ENCODE measurements around the gene ELMO3.

Gene ELMO3

GRCh38 chr16:67211674-67212073 is 12.7 kb downstream of the ELMO3 start:
- FAIRE-seq = no peak
- TF ChIP-seq, protein P1, sequence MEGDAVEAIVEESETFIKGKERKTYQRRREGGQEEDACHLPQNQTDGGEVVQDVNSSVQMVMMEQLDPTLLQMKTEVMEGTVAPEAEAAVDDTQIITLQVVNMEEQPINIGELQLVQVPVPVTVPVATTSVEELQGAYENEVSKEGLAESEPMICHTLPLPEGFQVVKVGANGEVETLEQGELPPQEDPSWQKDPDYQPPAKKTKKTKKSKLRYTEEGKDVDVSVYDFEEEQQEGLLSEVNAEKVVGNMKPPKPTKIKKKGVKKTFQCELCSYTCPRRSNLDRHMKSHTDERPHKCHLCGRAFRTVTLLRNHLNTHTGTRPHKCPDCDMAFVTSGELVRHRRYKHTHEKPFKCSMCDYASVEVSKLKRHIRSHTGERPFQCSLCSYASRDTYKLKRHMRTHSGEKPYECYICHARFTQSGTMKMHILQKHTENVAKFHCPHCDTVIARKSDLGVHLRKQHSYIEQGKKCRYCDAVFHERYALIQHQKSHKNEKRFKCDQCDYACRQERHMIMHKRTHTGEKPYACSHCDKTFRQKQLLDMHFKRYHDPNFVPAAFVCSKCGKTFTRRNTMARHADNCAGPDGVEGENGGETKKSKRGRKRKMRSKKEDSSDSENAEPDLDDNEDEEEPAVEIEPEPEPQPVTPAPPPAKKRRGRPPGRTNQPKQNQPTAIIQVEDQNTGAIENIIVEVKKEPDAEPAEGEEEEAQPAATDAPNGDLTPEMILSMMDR (IDR thresholded peaks at IDR 0.05; ENCODE audit: insufficient read depth, missing control alignments) = no peak
- DNase-seq (ENCODE audit: insufficient read length, low spot score) = no peak

- no peak for FAIRE-seq
- DNase-seq (ENCODE audit: insufficient read length, low spot score) = no peak
- TF ChIP-seq, protein P1 (IDR thresholded peaks at IDR 0.05; ENCODE audit: insufficient read depth, missing control alignments) = no peak
These were observed 13.8 kb downstream of the ELMO3 start for GRCh38 chr16:67212766-67213165.

DNA sequence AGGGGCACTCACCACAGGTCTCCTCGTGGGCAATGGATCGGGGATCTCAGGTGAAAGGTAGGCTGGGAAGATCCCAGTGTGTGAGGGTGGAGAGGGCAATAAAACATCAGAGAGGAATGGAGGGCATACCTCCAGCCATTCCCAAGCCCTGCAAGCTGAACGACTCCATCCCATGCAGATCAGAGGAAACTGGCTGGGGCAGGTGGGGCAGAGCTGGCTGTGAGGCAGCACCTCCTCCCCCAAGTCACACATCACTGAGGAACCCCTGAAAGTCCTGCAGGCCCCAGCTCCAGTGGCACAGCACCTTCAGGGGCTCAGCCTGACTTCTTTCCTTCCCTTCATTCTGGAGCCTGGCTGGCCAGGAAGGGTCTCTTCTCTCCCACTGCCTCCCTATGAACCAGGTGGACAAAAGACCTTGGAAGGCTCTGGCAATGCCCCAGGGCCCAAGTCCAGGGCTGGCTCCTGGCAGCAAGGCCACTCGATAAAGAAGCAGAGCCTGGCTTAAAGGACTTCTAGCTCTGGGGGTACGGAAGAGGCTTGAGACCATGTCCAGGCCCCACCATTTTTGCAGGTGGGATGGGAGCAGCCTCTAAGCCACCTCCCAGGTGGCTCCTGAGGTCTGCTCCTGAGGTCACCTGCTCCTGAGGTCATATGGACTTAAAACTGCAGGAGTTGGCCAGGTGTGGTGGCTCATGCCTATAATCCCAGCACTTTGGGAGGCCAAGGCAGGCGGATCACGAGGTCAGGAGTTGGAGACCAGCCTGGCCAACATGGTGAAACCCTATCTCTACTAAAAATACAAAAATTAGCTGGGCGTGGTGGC is 14.5 kb downstream of the ELMO3 start:
- FAIRE-seq = no peak
- TF ChIP-seq, protein P1 (IDR thresholded peaks at IDR 0.05; ENCODE audit: insufficient read depth, missing control alignments) = no peak
- no peak for DNase-seq (ENCODE audit: insufficient read length, low spot score)

DNA sequence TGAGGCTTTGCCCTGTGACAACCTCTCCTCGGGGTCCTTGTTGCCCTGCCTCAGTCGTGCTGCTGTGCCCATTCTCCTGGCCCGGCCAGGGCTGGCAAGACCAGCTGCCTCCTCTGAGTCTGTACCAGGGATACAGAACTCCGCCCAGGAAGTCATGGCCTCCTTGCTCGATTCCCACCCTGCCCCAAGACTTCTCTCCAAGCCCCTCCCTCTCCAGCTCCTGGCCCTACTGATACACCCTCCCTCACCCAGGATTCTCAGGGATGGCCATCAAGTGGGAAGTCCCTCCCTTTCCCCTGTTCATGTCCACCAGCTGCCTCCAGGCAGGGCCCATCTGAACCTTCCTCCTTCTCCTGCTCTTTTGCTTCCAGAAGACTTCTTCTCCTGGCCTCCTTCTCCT is 16.8 kb downstream of the ELMO3 start:
- TF ChIP-seq, protein P1 (IDR thresholded peaks at IDR 0.05; ENCODE audit: insufficient read depth, missing control alignments) = no peak
- FAIRE-seq (no peak), DNase-seq (ENCODE audit: insufficient read length, low spot score) (no peak)

- FAIRE-seq (no peak), DNase-seq (ENCODE audit: insufficient read length, low spot score) (no peak)
- TF ChIP-seq, protein P1 (IDR thresholded peaks at IDR 0.05; ENCODE audit: insufficient read depth, missing control alignments) = no peak
These were observed 17.9 kb downstream of the ELMO3 start for GRCh38 chr16:67216612-67217490.

DNA sequence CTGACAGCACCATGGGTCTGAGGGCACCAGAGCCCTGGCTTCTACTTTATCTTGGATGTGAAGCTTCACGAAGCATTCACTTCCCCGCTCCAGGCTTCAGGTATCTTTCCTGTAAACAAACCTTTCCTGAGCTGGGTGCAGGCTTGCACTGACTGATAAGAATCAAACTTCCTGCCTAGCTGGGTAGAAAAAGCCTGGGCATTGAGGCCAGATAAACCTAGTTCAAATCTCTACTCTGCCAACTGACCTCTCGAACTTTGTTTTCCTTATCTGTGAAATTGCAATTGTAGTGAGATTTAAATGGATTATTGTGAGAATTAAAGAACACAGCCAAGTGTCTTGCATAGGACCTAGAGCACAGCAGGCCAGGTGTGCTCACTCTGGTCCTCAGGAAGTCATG is 25.1 kb downstream of the ELMO3 start:
- DNase-seq (ENCODE audit: insufficient read length, low spot score) = no peak
- FAIRE-seq = no peak
- TF ChIP-seq, protein P1 (IDR thresholded peaks at IDR 0.05; ENCODE audit: insufficient read depth, missing control alignments) = no peak
